NCI-H1105 treated with DMSO at 0.1 percent for 48 hours (cell line): ENCODE measurements around the gene ACSL5.
"Not testable (repeated sequence)": the region's sequence is repeated elsewhere in the genome, so short reads cannot be mapped to it uniquely, and the experiment has no call there.

Experiments
- DNase-seq: peaks from one replicate; lab custom pipeline; 2025; lab: John Stamatoyannopoulos, UW

Gene ACSL5

GRCh38 chr10:112376396-112376790, 2.5 kb downstream of the ACSL5 start:
- DNase-seq = no peak

- not testable (repeated sequence) for DNase-seq
Observed at GRCh38 chr10:112377116-112377515, 3.2 kb downstream of the ACSL5 start.

- no peak for DNase-seq
Observed at GRCh38 chr10:112379635-112380296, 5.8 kb downstream of the ACSL5 start.

GRCh38 chr10:112382515-112383235, 8.8 kb downstream of the ACSL5 start:
- no peak for DNase-seq

GRCh38 chr10:112383325-112383724, 9.4 kb downstream of the ACSL5 start:
- DNase-seq = no peak

GRCh38 chr10:112384141-112384540, 10.2 kb downstream of the ACSL5 start:
- DNase-seq = no peak

GRCh38 chr10:112385201-112385600, 11.3 kb downstream of the ACSL5 start:
- DNase-seq = no peak

GRCh38 chr10:112388056-112388455, 14.1 kb downstream of the ACSL5 start:
- DNase-seq = not testable (repeated sequence)

- no peak for DNase-seq
Observed at GRCh38 chr10:112388548-112388947, 14.6 kb downstream of the ACSL5 start.

- DNase-seq = no peak
Observed at GRCh38 chr10:112389271-112389822, 15.4 kb downstream of the ACSL5 start.

GRCh38 chr10:112390125-112390703, 16.3 kb downstream of the ACSL5 start:
- DNase-seq = no peak

- no peak for DNase-seq
Observed at GRCh38 chr10:112393341-112393740, 19.4 kb downstream of the ACSL5 start.

GRCh38 chr10:112393827-112394226, 19.9 kb downstream of the ACSL5 start:
- no peak for DNase-seq

GRCh38 chr10:112394475-112394875, 20.6 kb downstream of the ACSL5 start:
- DNase-seq = no peak

GRCh38 chr10:112395809-112396530, 22.1 kb downstream of the ACSL5 start:
- DNase-seq = no peak

- no peak for DNase-seq
Observed at GRCh38 chr10:112397592-112397991, 23.7 kb downstream of the ACSL5 start.

- no peak for DNase-seq
Observed at GRCh38 chr10:112402917-112403316, 29.0 kb downstream of the ACSL5 start.

- DNase-seq = no peak
Observed at GRCh38 chr10:112404617-112405016, 30.7 kb downstream of the ACSL5 start.

GRCh38 chr10:112406806-112407205, 32.9 kb downstream of the ACSL5 start:
- DNase-seq = not testable (repeated sequence)

GRCh38 chr10:112407696-112408095, 33.8 kb downstream of the ACSL5 start:
- DNase-seq = no peak

- DNase-seq = no peak
Observed at GRCh38 chr10:112409299-112409698, 35.4 kb downstream of the ACSL5 start.

GRCh38 chr10:112409755-112410154, 35.8 kb downstream of the ACSL5 start:
- DNase-seq = no peak
